ENCODE measurements around the gene TIMELESS. TPM values are rescaled to one million over a fixed set of nuclear protein-coding genes. Genes with fewer than 3 reads are reported as not detected.
"Not testable (repeated sequence)": the region's sequence is repeated elsewhere in the genome, so short reads cannot be mapped to it uniquely, and the experiment has no call there.

Gene TIMELESS
- total RNA-seq: 1 to 10 TPM; 4.5 to 7.2 (median 6.7) TPM

GRCh38 chr12:56448860-56449621, at the start of gene TIMELESS:
Gene TIMELESS (minus strand): TSS chr12:56449426. CDS start chr12:56434170, 15,256 bp downstream.
- Histone ChIP-seq H3K36me3 (no peaks in the 10 kb centered on the region), H3K4me1 (no peaks in the 10 kb centered on the region), H3K9me3 (no peaks in the 10 kb centered on the region), H3K27ac (peak within 1 kb of the TSS; percentile 90 to 92), H3K4me3 (peak within 1 kb of the TSS; percentile 57 to 86 (median 65)), H3K27me3 (no peaks in the 10 kb centered on the region)
- peak; percentile 82 to 83 for DNase-seq (ENCODE audit: low spot score in 2 of 2)
- intact Hi-C loops (cut with DNase I; ENCODE audit: low total_unique reads): no loop called here
- peak in 2 of 3 donors; percentile 23 to 33 for TF ChIP-seq CTCF (IDR thresholded peaks at IDR 0.05)
- peak; percentile 74 for TF ChIP-seq POLR2A (IDR thresholded peaks at IDR 0.05)
- TF ChIP-seq POLR2AphosphoS5 (IDR thresholded peaks at IDR 0.05): peak; percentile 66 to 74 (median 72)

- H3K4me1 ChIP-seq; H3K36me3 ChIP-seq; H3K27me3 ChIP-seq; DNase-seq (ENCODE audit: low spot score in 2 of 2); H3K27ac ChIP-seq; intact Hi-C loops (cut with DNase I; ENCODE audit: low total_unique reads); H3K4me3 ChIP-seq; H3K9me3 ChIP-seq: not testable (repeated sequence)
Measured at GRCh38 chr12:56498126-56498902, 49.1 kb upstream of the TIMELESS start.

- peak; percentile 42 to 60 for DNase-seq (ENCODE audit: low spot score in 2 of 2)
- H3K27me3 ChIP-seq; intact Hi-C loops (cut with DNase I; ENCODE audit: low total_unique reads); H3K4me1 ChIP-seq; H3K9me3 ChIP-seq; H3K27ac ChIP-seq; H3K36me3 ChIP-seq: not testable (repeated sequence)
- peak overlapping the region in 1 of 3 donors; percentile 45 for H3K4me3 ChIP-seq
Measured at GRCh38 chr12:56496704-56497103, 47.5 kb upstream of the TIMELESS start.

GRCh38 chr12:56494481-56494880, 45.3 kb upstream of the TIMELESS start:
- H3K36me3 ChIP-seq; H3K27me3 ChIP-seq; intact Hi-C loops (cut with DNase I; ENCODE audit: low total_unique reads); H3K27ac ChIP-seq; H3K4me1 ChIP-seq; H3K4me3 ChIP-seq; DNase-seq (ENCODE audit: low spot score in 2 of 2); H3K9me3 ChIP-seq: not testable (repeated sequence)

- H3K9me3 ChIP-seq; intact Hi-C loops (cut with DNase I; ENCODE audit: low total_unique reads); H3K4me3 ChIP-seq; H3K4me1 ChIP-seq; H3K27me3 ChIP-seq; H3K36me3 ChIP-seq; DNase-seq (ENCODE audit: low spot score in 2 of 2); H3K27ac ChIP-seq: not testable (repeated sequence)
Measured at GRCh38 chr12:56494106-56494415, 44.8 kb upstream of the TIMELESS start.

- H3K27me3 ChIP-seq; intact Hi-C loops (cut with DNase I; ENCODE audit: low total_unique reads); H3K4me1 ChIP-seq; DNase-seq (ENCODE audit: low spot score in 2 of 2); H3K36me3 ChIP-seq; H3K27ac ChIP-seq; H3K9me3 ChIP-seq; H3K4me3 ChIP-seq: not testable (repeated sequence)
Measured at GRCh38 chr12:56493409-56494105, 44.3 kb upstream of the TIMELESS start.

- TF ChIP-seq CTCF (IDR thresholded peaks at IDR 0.05) (no peak), POLR2A (IDR thresholded peaks at IDR 0.05) (no peak)
- intact Hi-C loops (cut with DNase I; ENCODE audit: low total_unique reads): no loop called here
- no peaks in the 10 kb centered on the region for H3K27me3 ChIP-seq
- H3K36me3 ChIP-seq: no peaks in the 10 kb centered on the region
- H3K4me3 ChIP-seq: no peak overlapping the region
- H3K4me1 ChIP-seq: no peaks in the 10 kb centered on the region
- no peak overlapping the region for H3K27ac ChIP-seq
- no peak for DNase-seq (ENCODE audit: low spot score in 2 of 2)
- no peaks in the 10 kb centered on the region for H3K9me3 ChIP-seq
Measured at GRCh38 chr12:56490360-56490759, 41.1 kb upstream of the TIMELESS start.
